AG09309 (cell line): Measurements from ENCODE around the gene UGT1A9.

Source experiments
- DNase-seq: peaks from one replicate; pipeline ENCODE4 v3.0.0-alpha.2; 2010; ENCODE audit warnings: low read depth
- H3K4me3 ChIP-seq: 2 replicates; pipeline ENCODE4 v1.5.1; 2011; ENCODE audit warnings: mild to moderate bottlenecking, low read depth, low read length, moderate library complexity; ENCODE audit not compliant: control insufficient read depth
- TF ChIP-seq, protein P1 (sequence below): IDR thresholded peaks from 2 replicates; pipeline ENCODE4 v1.5.1; 2011; ENCODE audit warnings: mild to moderate bottlenecking, low read depth, low read length, inconsistent platforms; ENCODE audit not compliant: insufficient read depth, control insufficient read depth; ENCODE audit errors: missing control alignments

UGT1A9 gene

DNA sequence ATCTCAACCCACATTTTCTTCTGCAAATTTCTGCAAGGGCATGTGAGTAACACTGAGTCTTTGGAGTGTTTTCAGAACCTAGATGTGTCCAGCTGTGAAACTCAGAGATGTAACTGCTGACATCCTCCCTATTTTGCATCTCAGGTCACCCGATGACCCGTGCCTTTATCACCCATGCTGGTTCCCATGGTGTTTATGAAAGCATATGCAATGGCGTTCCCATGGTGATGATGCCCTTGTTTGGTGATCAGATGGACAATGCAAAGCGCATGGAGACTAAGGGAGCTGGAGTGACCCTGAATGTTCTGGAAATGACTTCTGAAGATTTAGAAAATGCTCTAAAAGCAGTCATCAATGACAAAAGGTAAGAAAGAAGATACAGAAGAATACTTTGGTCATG, 96.4 kb downstream of the UGT1A9 start:
- no peak for DNase-seq
- no peak overlapping the region for H3K4me3 ChIP-seq
- TF ChIP-seq, protein P1, sequence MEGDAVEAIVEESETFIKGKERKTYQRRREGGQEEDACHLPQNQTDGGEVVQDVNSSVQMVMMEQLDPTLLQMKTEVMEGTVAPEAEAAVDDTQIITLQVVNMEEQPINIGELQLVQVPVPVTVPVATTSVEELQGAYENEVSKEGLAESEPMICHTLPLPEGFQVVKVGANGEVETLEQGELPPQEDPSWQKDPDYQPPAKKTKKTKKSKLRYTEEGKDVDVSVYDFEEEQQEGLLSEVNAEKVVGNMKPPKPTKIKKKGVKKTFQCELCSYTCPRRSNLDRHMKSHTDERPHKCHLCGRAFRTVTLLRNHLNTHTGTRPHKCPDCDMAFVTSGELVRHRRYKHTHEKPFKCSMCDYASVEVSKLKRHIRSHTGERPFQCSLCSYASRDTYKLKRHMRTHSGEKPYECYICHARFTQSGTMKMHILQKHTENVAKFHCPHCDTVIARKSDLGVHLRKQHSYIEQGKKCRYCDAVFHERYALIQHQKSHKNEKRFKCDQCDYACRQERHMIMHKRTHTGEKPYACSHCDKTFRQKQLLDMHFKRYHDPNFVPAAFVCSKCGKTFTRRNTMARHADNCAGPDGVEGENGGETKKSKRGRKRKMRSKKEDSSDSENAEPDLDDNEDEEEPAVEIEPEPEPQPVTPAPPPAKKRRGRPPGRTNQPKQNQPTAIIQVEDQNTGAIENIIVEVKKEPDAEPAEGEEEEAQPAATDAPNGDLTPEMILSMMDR: no peak

DNA sequence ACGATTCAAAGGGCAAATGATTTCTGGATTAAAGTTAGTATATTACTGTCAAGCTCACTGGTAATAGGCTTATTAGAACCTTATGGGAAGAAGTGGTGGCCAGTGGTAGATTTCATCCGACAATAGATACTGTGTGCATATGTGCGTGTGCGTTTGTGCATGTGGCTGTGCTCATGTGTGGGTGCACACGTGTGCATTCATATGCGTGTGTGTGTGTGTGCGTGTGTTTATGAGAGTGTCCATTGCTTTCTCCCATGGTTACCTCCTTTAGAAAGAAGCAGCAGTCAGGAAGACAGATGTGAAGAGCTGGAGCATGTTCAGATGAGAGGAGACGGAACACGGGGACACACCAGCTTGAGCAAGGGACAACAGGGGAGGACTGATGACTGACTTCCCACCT, 97.6 kb downstream of the UGT1A9 start:
- no peak for DNase-seq
- H3K4me3 ChIP-seq: no peak overlapping the region
- TF ChIP-seq, protein P1: no peak

DNA sequence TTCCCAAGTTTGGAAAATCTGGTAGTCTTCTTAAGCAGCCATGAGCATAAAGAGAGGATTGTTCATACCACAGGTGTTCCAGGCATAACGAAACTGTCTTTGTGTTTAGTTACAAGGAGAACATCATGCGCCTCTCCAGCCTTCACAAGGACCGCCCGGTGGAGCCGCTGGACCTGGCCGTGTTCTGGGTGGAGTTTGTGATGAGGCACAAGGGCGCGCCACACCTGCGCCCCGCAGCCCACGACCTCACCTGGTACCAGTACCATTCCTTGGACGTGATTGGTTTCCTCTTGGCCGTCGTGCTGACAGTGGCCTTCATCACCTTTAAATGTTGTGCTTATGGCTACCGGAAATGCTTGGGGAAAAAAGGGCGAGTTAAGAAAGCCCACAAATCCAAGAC, 100.5 kb downstream of the UGT1A9 start:
- no peak overlapping the region for H3K4me3 ChIP-seq
- TF ChIP-seq, protein P1: no peak
- DNase-seq: no peak

DNA sequence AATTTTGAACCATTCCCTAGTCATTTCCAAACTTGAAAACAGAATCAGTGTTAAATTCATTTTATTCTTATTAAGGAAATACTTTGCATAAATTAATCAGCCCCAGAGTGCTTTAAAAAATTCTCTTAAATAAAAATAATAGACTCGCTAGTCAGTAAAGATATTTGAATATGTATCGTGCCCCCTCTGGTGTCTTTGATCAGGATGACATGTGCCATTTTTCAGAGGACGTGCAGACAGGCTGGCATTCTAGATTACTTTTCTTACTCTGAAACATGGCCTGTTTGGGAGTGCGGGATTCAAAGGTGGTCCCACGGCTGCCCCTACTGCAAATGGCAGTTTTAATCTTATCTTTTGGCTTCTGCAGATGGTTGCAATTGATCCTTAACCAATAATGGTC, 100.9 kb downstream of the UGT1A9 start:
- TF ChIP-seq, protein P1: no peak
- DNase-seq: no peak
- H3K4me3 ChIP-seq: no peak overlapping the region

DNA sequence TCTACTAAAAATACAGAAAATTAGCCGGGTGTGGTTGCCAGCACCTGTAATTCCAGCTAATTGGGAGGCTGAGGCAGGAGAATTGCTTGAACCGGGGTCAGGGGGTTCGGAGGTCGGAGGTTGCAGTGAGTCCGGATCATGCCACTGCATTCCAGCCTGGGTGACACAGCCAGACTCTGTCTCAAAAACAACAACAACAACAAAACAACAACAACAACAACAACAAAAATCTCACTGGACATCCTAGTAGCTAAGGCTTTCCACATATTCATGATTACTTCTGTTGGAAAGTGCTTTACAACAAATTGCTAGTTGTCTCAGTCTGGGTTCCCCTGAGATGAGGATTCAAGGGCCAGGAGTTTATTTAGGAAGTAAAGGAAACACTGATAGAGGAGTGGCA, 102.2 kb downstream of the UGT1A9 start:
- TF ChIP-seq, protein P1: no peak

DNA sequence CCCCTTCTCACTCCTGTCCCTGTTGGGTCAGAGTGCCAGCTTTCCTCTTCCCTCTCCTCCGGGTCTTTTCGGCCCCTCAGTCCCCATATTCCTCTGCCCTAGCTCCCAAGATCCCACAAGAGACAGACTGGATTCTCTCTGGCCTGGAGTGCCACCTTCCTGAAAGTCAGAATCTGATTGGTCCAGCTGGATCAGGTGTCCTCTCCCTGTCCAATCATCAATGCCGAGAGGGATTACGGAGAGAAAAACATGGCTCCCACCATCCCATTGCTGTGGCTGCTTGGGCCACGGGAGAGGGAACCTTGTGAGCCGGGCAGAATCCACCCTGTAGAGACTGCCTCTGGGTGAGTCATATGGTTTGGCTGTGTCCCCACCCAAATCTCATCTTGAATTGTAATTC, 103.7 kb downstream of the UGT1A9 start:
- DNase-seq: no peak
- TF ChIP-seq, protein P1: no peak
- no peak overlapping the region for H3K4me3 ChIP-seq

More for the DNA sequence above, 102.2 kb downstream of the UGT1A9 start:
- DNase-seq: no peak
- H3K4me3 ChIP-seq: no peak overlapping the region

DNA sequence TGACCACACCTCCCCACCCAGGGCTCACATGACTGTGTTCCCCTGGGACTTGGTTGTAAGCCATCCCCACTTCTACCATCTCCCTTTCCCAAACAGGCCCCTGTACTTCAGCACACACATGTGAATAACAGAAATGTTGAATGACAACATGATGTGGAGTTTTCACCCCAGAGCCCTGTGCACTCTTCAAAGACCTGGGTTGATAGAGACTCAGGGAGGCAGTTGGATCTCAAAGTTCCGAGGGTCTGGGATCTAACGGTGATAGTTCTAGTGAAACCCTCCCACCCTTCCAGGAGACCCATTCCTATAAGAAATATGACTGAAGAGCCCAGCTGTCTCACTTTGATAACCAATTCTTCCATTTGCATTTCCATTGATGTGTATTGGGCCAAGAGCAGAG, 106.3 kb downstream of the UGT1A9 start, which contains the start of gene MROH2A:
Gene MROH2A (plus strand): TSS at position 301 of the 400 bp plus-strand sequence. CDS start 1,029 bp downstream, outside the sequence.
- no peak within 1 kb of the TSS for H3K4me3 ChIP-seq
- TF ChIP-seq, protein P1: no peak
- no peak for DNase-seq
